NB4 (cell line): ENCODE results near the gene SLC39A11.

Source experiments
- POLR2A ChIP-seq: IDR thresholded peaks from 2 replicates; pipeline ENCODE4 v1.6.1; 2011; ENCODE audit warnings: mild to moderate bottlenecking; ENCODE audit not compliant: insufficient read length; ENCODE audit errors: extremely low read depth
- TF ChIP-seq, protein P1 (sequence below): IDR thresholded peaks from one replicate; pipeline ENCODE4 v1.5.1; 2012; ENCODE audit warnings: low read depth, low read length
- TF ChIP-seq, protein P2 (sequence below): IDR thresholded peaks from 2 replicates; pipeline ENCODE4 v1.6.1; 2011; ENCODE audit warnings: low read depth, low read length

DNA sequence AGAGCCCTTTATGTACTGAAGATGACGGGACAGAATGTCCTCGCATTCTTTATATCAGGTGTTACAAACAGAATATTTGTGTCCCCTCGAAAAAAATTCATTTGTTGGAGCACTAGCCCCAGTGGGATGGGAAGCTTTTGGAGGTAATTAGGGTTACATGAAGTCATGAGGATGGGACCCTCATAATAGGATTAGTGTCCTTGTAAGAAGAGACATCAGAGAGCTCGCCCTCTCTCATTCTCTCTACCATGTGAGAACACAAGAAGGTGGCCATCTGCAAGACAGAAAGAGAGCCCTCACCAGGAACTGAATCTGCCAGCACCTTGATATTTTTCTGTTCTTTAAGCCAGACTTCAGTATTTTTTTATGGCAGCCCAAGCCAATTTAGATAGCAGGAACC is 72.4 kb downstream of the SLC39A11 start:
- TF ChIP-seq, protein P1, sequence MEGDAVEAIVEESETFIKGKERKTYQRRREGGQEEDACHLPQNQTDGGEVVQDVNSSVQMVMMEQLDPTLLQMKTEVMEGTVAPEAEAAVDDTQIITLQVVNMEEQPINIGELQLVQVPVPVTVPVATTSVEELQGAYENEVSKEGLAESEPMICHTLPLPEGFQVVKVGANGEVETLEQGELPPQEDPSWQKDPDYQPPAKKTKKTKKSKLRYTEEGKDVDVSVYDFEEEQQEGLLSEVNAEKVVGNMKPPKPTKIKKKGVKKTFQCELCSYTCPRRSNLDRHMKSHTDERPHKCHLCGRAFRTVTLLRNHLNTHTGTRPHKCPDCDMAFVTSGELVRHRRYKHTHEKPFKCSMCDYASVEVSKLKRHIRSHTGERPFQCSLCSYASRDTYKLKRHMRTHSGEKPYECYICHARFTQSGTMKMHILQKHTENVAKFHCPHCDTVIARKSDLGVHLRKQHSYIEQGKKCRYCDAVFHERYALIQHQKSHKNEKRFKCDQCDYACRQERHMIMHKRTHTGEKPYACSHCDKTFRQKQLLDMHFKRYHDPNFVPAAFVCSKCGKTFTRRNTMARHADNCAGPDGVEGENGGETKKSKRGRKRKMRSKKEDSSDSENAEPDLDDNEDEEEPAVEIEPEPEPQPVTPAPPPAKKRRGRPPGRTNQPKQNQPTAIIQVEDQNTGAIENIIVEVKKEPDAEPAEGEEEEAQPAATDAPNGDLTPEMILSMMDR, result no peak
- TF ChIP-seq POLR2A, result no peak
- TF ChIP-seq, protein P2, sequence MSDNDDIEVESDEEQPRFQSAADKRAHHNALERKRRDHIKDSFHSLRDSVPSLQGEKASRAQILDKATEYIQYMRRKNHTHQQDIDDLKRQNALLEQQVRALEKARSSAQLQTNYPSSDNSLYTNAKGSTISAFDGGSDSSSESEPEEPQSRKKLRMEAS, result no peak
